HepG2 (cell line): ENCODE results near the gene VPS11. TPM values are rescaled to one million over a fixed set of nuclear protein-coding genes. Genes with fewer than 3 reads are reported as not detected.

ENCODE experiments used
- ATAD3A ChIP-seq: sonication (generic); formaldehyde crosslinking; IDR thresholded peaks from 2 replicates; pipeline ENCODE4 v1.4.0; 2020; ENCODE audit warnings: missing genetic modification reagents
- EEA1 ChIP-seq: sonication (generic); formaldehyde crosslinking; IDR thresholded peaks from 2 replicates; pipeline ENCODE4 v1.5.1; 2020; ENCODE audit warnings: mild to moderate bottlenecking, missing genetic modification reagents, borderline replicate concordance
- ELK4 ChIP-seq: sonication (generic); formaldehyde crosslinking; IDR thresholded peaks from 2 replicates; pipeline ENCODE4 v1.9.0; 2021; ENCODE audit warnings: missing genetic modification reagents, borderline replicate concordance
- FLYWCH1 ChIP-seq: sonication (generic); formaldehyde crosslinking; IDR thresholded peaks from 2 replicates; pipeline ENCODE4 v1.8.1; 2023; ENCODE audit warnings: mild to moderate bottlenecking, missing genetic modification reagents
- HDAC2 ChIP-seq: sonication (generic); formaldehyde crosslinking; IDR thresholded peaks from 2 replicates; pipeline ENCODE4 v1.4.0; 2020; ENCODE audit warnings: missing genetic modification reagents
- PBX3 ChIP-seq: sonication (generic); formaldehyde crosslinking; IDR thresholded peaks from 2 replicates; pipeline ENCODE4 v1.8.1; 2023; ENCODE audit warnings: missing genetic modification reagents, inconsistent platforms, borderline replicate concordance
- PRMT3 ChIP-seq: sonication (generic); formaldehyde crosslinking; IDR thresholded peaks from 2 replicates; pipeline ENCODE4 v1.8.1; 2022; ENCODE audit warnings: low read depth, mild to moderate bottlenecking, moderate library complexity, missing genetic modification reagents, borderline replicate concordance
- SOX5 ChIP-seq: IDR thresholded peaks from 2 replicates; pipeline ENCODE4 v1.6.1; 2016; ENCODE audit warnings: borderline replicate concordance
- SRF ChIP-seq: IDR thresholded peaks from 2 replicates; pipeline ENCODE4 v1.6.1; 2011; ENCODE audit warnings: mild to moderate bottlenecking, low read depth, low read length, moderate library complexity
- SYNCRIP ChIP-seq: fragments of 200-400 bp; formaldehyde crosslinking; IDR thresholded peaks from 2 replicates; pipeline ENCODE4 v1.6.1; 2018; ENCODE audit warnings: mild to moderate bottlenecking, low read depth, low read length; ENCODE audit not compliant: insufficient read depth
- TEAD3 ChIP-seq: optimal IDR thresholded peaks from 2 replicates; pipeline ENCODE3; 2016; ENCODE audit warnings: borderline replicate concordance
- TGIF2 ChIP-seq: IDR thresholded peaks from 2 replicates; pipeline ENCODE4 v1.6.1; 2016; ENCODE audit warnings: control low read depth, missing compliant biosample characterization
- TIGD3 ChIP-seq: sonication (generic); formaldehyde crosslinking; IDR thresholded peaks from 2 replicates; pipeline ENCODE4 v1.5.1; 2020; ENCODE audit warnings: mild to moderate bottlenecking, missing genetic modification reagents, borderline replicate concordance
- TMF1 ChIP-seq: sonication (generic); formaldehyde crosslinking; IDR thresholded peaks from 2 replicates; pipeline ENCODE4 v1.8.1; 2022; ENCODE audit warnings: low read depth, missing genetic modification reagents
- TRIM22 ChIP-seq: fragments of 450-650 bp; IDR thresholded peaks from 2 replicates; pipeline ENCODE4 v1.6.1; 2017
- ZFAT ChIP-seq: sonication (generic); formaldehyde crosslinking; conservative IDR thresholded peaks from 2 replicates; pipeline ENCODE4 v1.8.1; 2023; ENCODE audit warnings: missing genetic modification reagents, inconsistent platforms
- ZFP62 ChIP-seq: sonication (generic); formaldehyde crosslinking; IDR thresholded peaks from 2 replicates; pipeline ENCODE4 v1.4.0; 2020; ENCODE audit warnings: missing genetic modification reagents
- ZNF143 ChIP-seq: sonication (generic); formaldehyde crosslinking; IDR thresholded peaks from 2 replicates; pipeline ENCODE4 v1.4.0; 2020; ENCODE audit warnings: missing genetic modification reagents
- ZNF230 ChIP-seq: sonication (generic); formaldehyde crosslinking; IDR thresholded peaks from 2 replicates; pipeline ENCODE4 v1.4.0; 2020; ENCODE audit warnings: mild to moderate bottlenecking, missing genetic modification reagents
- ZNF557 ChIP-seq: sonication (generic); formaldehyde crosslinking; IDR thresholded peaks from 2 replicates; pipeline ENCODE4 v1.4.0; 2020; ENCODE audit warnings: missing genetic modification reagents
- ZNF574 ChIP-seq: sonication (generic); formaldehyde crosslinking; IDR thresholded peaks from 2 replicates; pipeline ENCODE4 v1.4.0; 2020; ENCODE audit warnings: missing genetic modification reagents
- ZSCAN20 ChIP-seq: sonication (generic); formaldehyde crosslinking; IDR thresholded peaks from 2 replicates; pipeline ENCODE4 v1.4.0; 2020; ENCODE audit warnings: missing genetic modification reagents, mild to moderate bottlenecking, borderline replicate concordance
- polyA plus RNA-seq, 8 experiments: library from polyadenylated mRNA; depleted of rRNA in 3 of 8; stranded (reverse) in 7 of 8; unstranded in 1 of 8; fragments of >200 nt; fragmentation: Illumina TruSeq in 4 of 8; extraction: Trizol in 4 of 8; gene quantifications; 2 replicates each; pipeline versions ENCODE4 v1.2.1 to v1.2.3, GENCODE V29; 2011 to 2016; ENCODE audit warnings: low read depth in 4 of 8, missing spikeins in 1 of 8, mixed read lengths in 1 of 8; ENCODE audit not compliant: insufficient read depth in 1 of 8
- total RNA-seq, 5 experiments: library from RNA; depleted of rRNA; stranded (reverse); fragments of >200 nt; fragmentation: Illumina TruSeq; extraction: Trizol; gene quantifications; 2 replicates each; pipeline ENCODE4 v1.2.3, GENCODE V29; 2016; ENCODE audit warnings: low read depth in 1 of 5

The VPS11 gene
- total and polyA plus RNA-seq, 2 of the 13 experiments (the other 11 are each of a cell fraction or from before 2014, with no cell fraction given): 13.7 to 21.6 TPM

GRCh38 chr11:119095066-119095880 lies 27.7 kb downstream of the VPS11 start (continued):
- TF ChIP-seq FLYWCH1 (CRISPR knock-in tag) (0 out of 2 replicates have a peak, but pooled peaks have one; percentile 68), SRF (no peak), ZFAT (no peak), ZNF143 (peak; percentile 54), SYNCRIP (no peak), PBX3 (CRISPR knock-in tag) (peak; percentile 58; the same call in 1 of the 2 replicates), TIGD3 (CRISPR knock-in tag) (0 out of 2 replicates have a peak, but pooled peaks have one; percentile 56), ATAD3A (CRISPR knock-in tag) (no peak), TEAD3 (CRISPR knock-in tag) (no peak), EEA1 (CRISPR knock-in tag) (peak; percentile 83; the same call in 1 of the 2 replicates), ZNF574 (CRISPR knock-in tag) (peak; percentile 68), TMF1 (CRISPR knock-in tag) (peak; percentile 97; the same call in 1 of the 2 replicates), ZNF557 (CRISPR knock-in tag) (0 out of 2 replicates have a peak, but pooled peaks have one; percentile 46), PRMT3 (CRISPR knock-in tag) (peak; percentile 96), TRIM22 (no peak), ELK4 (CRISPR knock-in tag) (0 out of 2 replicates have a peak, but pooled peaks have one; percentile 25), ZFP62 (CRISPR knock-in tag) (no peak), TGIF2 (peak; percentile 55; the same call in 1 of the 2 replicates), ZSCAN20 (CRISPR knock-in tag) (peak; percentile 64), HDAC2 (CRISPR knock-in tag) (peak; percentile 62), SOX5 (CRISPR knock-in tag) (peak; percentile 24; the same call in 1 of the 2 replicates), ZNF230 (CRISPR knock-in tag) (peak; percentile 89; the same call in 1 of the 2 replicates)
